K562 (cell line): ENCODE measurements around the gene OIT3. TPM values are rescaled to one million over a fixed set of nuclear protein-coding genes. Genes with fewer than 3 reads are reported as not detected.
A peak's percentile ranks its signal among the peaks of the same experiment; 100 is the strongest.

ENCODE experiments used
- C11orf30 ChIP-seq: fragments of 450-650 bp; IDR thresholded peaks from 2 replicates; pipeline ENCODE4 v1.6.1; 2016; ENCODE audit warnings: low read depth, mild to moderate bottlenecking
- CXXC5 ChIP-seq: fragments of 250-450 bp; sonication (Bioruptor Pico); IDR thresholded peaks from 2 replicates; pipeline ENCODE4 v1.8.0; 2022; ENCODE audit warnings: inconsistent platforms, mild to moderate bottlenecking, moderate library complexity
- EP400 ChIP-seq: fragments of 450-650 bp; IDR thresholded peaks from 2 replicates; pipeline ENCODE4 v1.6.1; 2017; ENCODE audit warnings: antibody characterized with exemption, mild to moderate bottlenecking, moderate library complexity
- ETS2 ChIP-seq: IDR thresholded peaks from 2 replicates; pipeline ENCODE4 v1.6.1; 2016; ENCODE audit warnings: borderline replicate concordance, missing genetic modification characterization, mild to moderate bottlenecking, moderate library complexity, missing compliant biosample characterization; ENCODE audit not compliant: poor library complexity, severe bottlenecking
- HLTF ChIP-seq: fragments of 450-650 bp; IDR thresholded peaks from 2 replicates; pipeline ENCODE4 v1.6.1; 2016
- JUN ChIP-seq, 2 experiments: sonication (generic) in 1 of 2; formaldehyde crosslinking in 1 of 2; IDR thresholded peaks; 2 replicates each; pipeline versions ENCODE4 v1.6.1 to v1.8.0; 2012 to 2022; ENCODE audit warnings: borderline replicate concordance in 2 of 2, mild to moderate bottlenecking in 2 of 2, improper control_type of control experiment in 1 of 2, low read depth in 1 of 2, low read length in 1 of 2, missing genetic modification reagents in 1 of 2
- JUNB ChIP-seq: fragments of 450-650 bp; formaldehyde crosslinking; conservative IDR thresholded peaks from 2 replicates; pipeline ENCODE4 v1.4.0; 2020; ENCODE audit warnings: mild to moderate bottlenecking
- MEIS2 ChIP-seq: fragments of 450-650 bp; IDR thresholded peaks from 2 replicates; pipeline ENCODE4 v1.6.1; 2014; ENCODE audit warnings: mild to moderate bottlenecking; ENCODE audit not compliant: partially characterized antibody
- NR0B1 ChIP-seq: fragments of 450-650 bp; IDR thresholded peaks from one replicate; pipeline ENCODE4 v1.6.1; 2018; ENCODE audit warnings: mild to moderate bottlenecking, moderate library complexity; ENCODE audit not compliant: partially characterized antibody
- POU5F1 ChIP-seq: fragments of 150-350 bp; IDR thresholded peaks from 2 replicates; pipeline ENCODE4 v1.6.1; 2014; ENCODE audit warnings: borderline replicate concordance, low read length, low read depth, mild to moderate bottlenecking; ENCODE audit not compliant: partially characterized antibody
- PTBP1 ChIP-seq: fragments of 200-400 bp; formaldehyde crosslinking; IDR thresholded peaks from 2 replicates; pipeline ENCODE4 v1.6.1; 2017; ENCODE audit warnings: low read depth, low read length
- TCFL5 ChIP-seq: fragments of 250-450 bp; sonication (Bioruptor Pico); conservative IDR thresholded peaks from 2 replicates; pipeline ENCODE4 v1.6.1; 2021; ENCODE audit warnings: mild to moderate bottlenecking, moderate library complexity, matching md5 sums
- ZNF232 ChIP-seq: sonication (generic); formaldehyde crosslinking; IDR thresholded peaks from 2 replicates; pipeline ENCODE4 v1.8.0; 2022; ENCODE audit warnings: mild to moderate bottlenecking, missing genetic modification reagents
- polyA plus RNA-seq, 8 experiments: library from polyadenylated mRNA; depleted of rRNA in 4 of 8; stranded (reverse) in 5 of 8; unstranded in 3 of 8; fragments of >200 nt; fragmentation: Nextera tagmentation in 2 of 8; fragmentation: Illumina TruSeq in 1 of 8; extraction: Ambion mirVana in 2 of 8; extraction: Trizol in 1 of 8; gene quantifications; 2 replicates each; pipeline versions ENCODE4 v1.2.1 to v1.2.3, GENCODE V29; 2011 to 2014; ENCODE audit warnings: inconsistent platforms in 1 of 8, missing spikeins in 1 of 8
- total RNA-seq, 7 experiments: library from RNA; depleted of rRNA in 6 of 7; stranded (reverse); fragments of >200 nt in 6 of 7; fragmentation: Illumina TruSeq in 2 of 7; extraction: Trizol in 2 of 7; gene quantifications; 2 replicates each; pipeline versions ENCODE4 v1.2.1 to v1.2.3, GENCODE V29; 2011 to 2021; ENCODE audit warnings: low replicate concordance in 1 of 7
- TF ChIP-seq, protein P1 (sequence below), 2 experiments: IDR thresholded peaks in 1 of 2; conservative IDR thresholded peaks in 1 of 2; 2 replicates each; pipeline ENCODE4 v1.6.1; 2016; ENCODE audit warnings: low read depth in 2 of 2, mild to moderate bottlenecking in 1 of 2, missing compliant biosample characterization in 1 of 2, missing genetic modification characterization in 1 of 2, moderate library complexity in 1 of 2
- TF ChIP-seq, protein P2 (sequence below): sonication (generic); formaldehyde crosslinking; IDR thresholded peaks from 2 replicates; pipeline ENCODE4 v1.8.0; 2022; ENCODE audit warnings: missing genetic modification reagents, mild to moderate bottlenecking, moderate library complexity, borderline replicate concordance
- TF ChIP-seq, protein P3 (sequence below): fragments of 150-350 bp; conservative IDR thresholded peaks from 2 replicates; pipeline ENCODE4 v1.6.1; 2014; ENCODE audit warnings: low read length
- TF ChIP-seq, protein P4 (sequence below): fragments of 450-650 bp; formaldehyde crosslinking; IDR thresholded peaks from 2 replicates; pipeline ENCODE4 v1.4.0; 2020; ENCODE audit warnings: mild to moderate bottlenecking, moderate library complexity

The OIT3 gene
- total and polyA plus RNA-seq, 9 of the 15 experiments (the other 6 are each of a cell fraction or from before 2014, with no cell fraction given) = not detected

GRCh38 chr10:72935361-72935760 lies 41.8 kb downstream of the OIT3 start (continued):
- peak; percentile 31; the same call in 1 of the 2 replicates for TF ChIP-seq C11orf30
- TF ChIP-seq NR0B1 = no peak
- no peak for TF ChIP-seq POU5F1
- TF ChIP-seq PTBP1 = no peak
- TF ChIP-seq, protein P1, sequence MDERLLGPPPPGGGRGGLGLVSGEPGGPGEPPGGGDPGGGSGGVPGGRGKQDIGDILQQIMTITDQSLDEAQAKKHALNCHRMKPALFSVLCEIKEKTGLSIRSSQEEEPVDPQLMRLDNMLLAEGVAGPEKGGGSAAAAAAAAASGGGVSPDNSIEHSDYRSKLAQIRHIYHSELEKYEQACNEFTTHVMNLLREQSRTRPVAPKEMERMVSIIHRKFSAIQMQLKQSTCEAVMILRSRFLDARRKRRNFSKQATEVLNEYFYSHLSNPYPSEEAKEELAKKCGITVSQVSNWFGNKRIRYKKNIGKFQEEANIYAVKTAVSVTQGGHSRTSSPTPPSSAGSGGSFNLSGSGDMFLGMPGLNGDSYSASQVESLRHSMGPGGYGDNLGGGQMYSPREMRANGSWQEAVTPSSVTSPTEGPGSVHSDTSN (CRISPR knock-in tag; IDR thresholded peaks at IDR 0.05; ENCODE audit: low read depth) = peak; percentile 73
- TF ChIP-seq, protein P1 (tag; conservative IDR thresholded peaks at IDR 0.05; ENCODE audit: low read depth) = peak; percentile 80
- no peak for TF ChIP-seq HLTF
- TF ChIP-seq ZNF232 (CRISPR knock-in tag) = no peak
- TF ChIP-seq JUN (IDR thresholded peaks at IDR 0.05; ENCODE audit: borderline replicate concordance, low read depth, low read length) = 0 out of 2 replicates have a peak, but pooled peaks have one; percentile 35
- TF ChIP-seq JUN (CRISPR knock-in tag; IDR thresholded peaks at IDR 0.05; ENCODE audit: borderline replicate concordance) = no peak
- TF ChIP-seq, protein P2, sequence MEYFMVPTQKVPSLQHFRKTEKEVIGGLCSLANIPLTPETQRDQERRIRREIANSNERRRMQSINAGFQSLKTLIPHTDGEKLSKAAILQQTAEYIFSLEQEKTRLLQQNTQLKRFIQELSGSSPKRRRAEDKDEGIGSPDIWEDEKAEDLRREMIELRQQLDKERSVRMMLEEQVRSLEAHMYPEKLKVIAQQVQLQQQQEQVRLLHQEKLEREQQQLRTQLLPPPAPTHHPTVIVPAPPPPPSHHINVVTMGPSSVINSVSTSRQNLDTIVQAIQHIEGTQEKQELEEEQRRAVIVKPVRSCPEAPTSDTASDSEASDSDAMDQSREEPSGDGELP (CRISPR knock-in tag) = no peak
- TF ChIP-seq JUNB (CRISPR knock-in tag) = no peak
- peak; percentile 91 for TF ChIP-seq MEIS2
- TF ChIP-seq, protein P3, sequence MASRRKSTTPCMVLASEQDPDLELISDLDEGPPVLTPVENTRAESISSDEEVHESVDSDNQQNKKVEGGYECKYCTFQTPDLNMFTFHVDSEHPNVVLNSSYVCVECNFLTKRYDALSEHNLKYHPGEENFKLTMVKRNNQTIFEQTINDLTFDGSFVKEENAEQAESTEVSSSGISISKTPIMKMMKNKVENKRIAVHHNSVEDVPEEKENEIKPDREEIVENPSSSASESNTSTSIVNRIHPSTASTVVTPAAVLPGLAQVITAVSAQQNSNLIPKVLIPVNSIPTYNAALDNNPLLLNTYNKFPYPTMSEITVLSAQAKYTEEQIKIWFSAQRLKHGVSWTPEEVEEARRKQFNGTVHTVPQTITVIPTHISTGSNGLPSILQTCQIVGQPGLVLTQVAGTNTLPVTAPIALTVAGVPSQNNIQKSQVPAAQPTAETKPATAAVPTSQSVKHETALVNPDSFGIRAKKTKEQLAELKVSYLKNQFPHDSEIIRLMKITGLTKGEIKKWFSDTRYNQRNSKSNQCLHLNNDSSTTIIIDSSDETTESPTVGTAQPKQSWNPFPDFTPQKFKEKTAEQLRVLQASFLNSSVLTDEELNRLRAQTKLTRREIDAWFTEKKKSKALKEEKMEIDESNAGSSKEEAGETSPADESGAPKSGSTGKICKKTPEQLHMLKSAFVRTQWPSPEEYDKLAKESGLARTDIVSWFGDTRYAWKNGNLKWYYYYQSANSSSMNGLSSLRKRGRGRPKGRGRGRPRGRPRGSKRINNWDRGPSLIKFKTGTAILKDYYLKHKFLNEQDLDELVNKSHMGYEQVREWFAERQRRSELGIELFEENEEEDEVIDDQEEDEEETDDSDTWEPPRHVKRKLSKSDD = no peak
- TF ChIP-seq, protein P4, sequence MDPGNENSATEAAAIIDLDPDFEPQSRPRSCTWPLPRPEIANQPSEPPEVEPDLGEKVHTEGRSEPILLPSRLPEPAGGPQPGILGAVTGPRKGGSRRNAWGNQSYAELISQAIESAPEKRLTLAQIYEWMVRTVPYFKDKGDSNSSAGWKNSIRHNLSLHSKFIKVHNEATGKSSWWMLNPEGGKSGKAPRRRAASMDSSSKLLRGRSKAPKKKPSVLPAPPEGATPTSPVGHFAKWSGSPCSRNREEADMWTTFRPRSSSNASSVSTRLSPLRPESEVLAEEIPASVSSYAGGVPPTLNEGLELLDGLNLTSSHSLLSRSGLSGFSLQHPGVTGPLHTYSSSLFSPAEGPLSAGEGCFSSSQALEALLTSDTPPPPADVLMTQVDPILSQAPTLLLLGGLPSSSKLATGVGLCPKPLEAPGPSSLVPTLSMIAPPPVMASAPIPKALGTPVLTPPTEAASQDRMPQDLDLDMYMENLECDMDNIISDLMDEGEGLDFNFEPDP (CRISPR knock-in tag) = no peak
- no peak for TF ChIP-seq EP400
- TF ChIP-seq CXXC5 (CRISPR knock-in tag) = no peak
- no peak for TF ChIP-seq TCFL5 (CRISPR knock-in tag)
- TF ChIP-seq ETS2 = no peak
